OCI-LY3 (cell line): ENCODE results near the gene MEX3A.

Experiments
- H2AFZ ChIP-seq: fragments of 200-600, 300-600 bp; shearing (Covaris generic); 2 replicates; pipeline ENCODE4 v1.6.0; 2014; ENCODE audit warnings: antibody characterized with exemption, low read depth, low read length
- H3K27ac ChIP-seq: fragments of 200-600, 300-600 bp; sonication (generic); 2 replicates; pipeline ENCODE4 v1.5.1; 2014; ENCODE audit warnings: mild to moderate bottlenecking, low read length, moderate library complexity, mixed read lengths
- H3K27me3 ChIP-seq: fragments of 200-600, 300-600 bp; sonication (generic); 2 replicates; pipeline ENCODE4 v1.6.1; 2014; ENCODE audit warnings: low read depth, low read length, mixed read lengths
- H3K36me3 ChIP-seq: fragments of 200-600, 300-600 bp; sonication (generic); replicated peaks from 2 replicates; pipeline ENCODE3; 2014; ENCODE audit warnings: low read depth, low read length, mixed read lengths
- H3K4me1 ChIP-seq: fragments of 300-600, 200-600 bp; sonication (generic); 2 replicates; pipeline ENCODE4 v1.6.1; 2014; ENCODE audit warnings: low read length, mixed read lengths
- H3K4me2 ChIP-seq: fragments of 200-600, 300-600 bp; sonication (generic); 2 replicates; pipeline ENCODE4 v1.6.1; 2014; ENCODE audit warnings: low read length, mixed read lengths
- H3K4me3 ChIP-seq: fragments of 300-600, 200-600 bp; sonication (generic); 2 replicates; pipeline ENCODE4 v1.5.1; 2014; ENCODE audit warnings: antibody characterized with exemption, mild to moderate bottlenecking, low read length, moderate library complexity
- H3K79me2 ChIP-seq: fragments of 300-600, 200-600 bp; shearing (Covaris generic); 2 replicates; pipeline ENCODE4 v1.6.1; 2014; ENCODE audit warnings: mild to moderate bottlenecking, low read length, mixed read lengths
- H3K9ac ChIP-seq: fragments of 300-600, 200-600 bp; shearing (Covaris generic); 2 replicates; pipeline ENCODE4 v1.6.0; 2014; ENCODE audit warnings: mild to moderate bottlenecking, low read length, moderate library complexity
- H3K9me3 ChIP-seq: fragments of 200-600, 300-600 bp; shearing (Covaris generic); 2 replicates; pipeline ENCODE4 v1.6.1; 2014; ENCODE audit warnings: low read length, mixed read lengths; ENCODE audit not compliant: insufficient read depth
- H4K20me1 ChIP-seq: fragments of 200-600, 300-600 bp; sonication (generic); 2 replicates; pipeline ENCODE4 v1.6.1; 2016; ENCODE audit warnings: low read length, mixed read lengths; ENCODE audit not compliant: insufficient read depth
- EZH2phosphoT487 ChIP-seq: fragments of 200-600 bp; shearing (Covaris generic); IDR thresholded peaks from 2 replicates; pipeline ENCODE4 v1.6.1; 2018; ENCODE audit warnings: antibody characterized with exemption, mixed run types, low read depth
- TF ChIP-seq, protein P1 (sequence below): fragments of 200-600, 300-600 bp; sonication (generic); IDR thresholded peaks from 2 replicates; pipeline ENCODE4 v1.5.1; 2014; ENCODE audit warnings: antibody characterized with exemption, low read length, low read depth

Gene MEX3A

GRCh38 chr1:156100205-156100995 lies 18.1 kb upstream of the MEX3A start:
- no peak overlapping the region for H3K4me2 ChIP-seq
- H4K20me1 ChIP-seq = peaks cover 6% of the 10 kb centered on the region
- no peaks in the 10 kb centered on the region for H3K79me2 ChIP-seq
- H3K36me3 ChIP-seq = no peaks in the 10 kb centered on the region
- H2AFZ ChIP-seq = no peak overlapping the region
- no peak overlapping the region for H3K27ac ChIP-seq
- no peak overlapping the region for H3K9ac ChIP-seq
- H3K9me3 ChIP-seq = no peaks in the 10 kb centered on the region
- H3K27me3 ChIP-seq = peaks cover 21% of the 10 kb centered on the region
- TF ChIP-seq, protein P1, sequence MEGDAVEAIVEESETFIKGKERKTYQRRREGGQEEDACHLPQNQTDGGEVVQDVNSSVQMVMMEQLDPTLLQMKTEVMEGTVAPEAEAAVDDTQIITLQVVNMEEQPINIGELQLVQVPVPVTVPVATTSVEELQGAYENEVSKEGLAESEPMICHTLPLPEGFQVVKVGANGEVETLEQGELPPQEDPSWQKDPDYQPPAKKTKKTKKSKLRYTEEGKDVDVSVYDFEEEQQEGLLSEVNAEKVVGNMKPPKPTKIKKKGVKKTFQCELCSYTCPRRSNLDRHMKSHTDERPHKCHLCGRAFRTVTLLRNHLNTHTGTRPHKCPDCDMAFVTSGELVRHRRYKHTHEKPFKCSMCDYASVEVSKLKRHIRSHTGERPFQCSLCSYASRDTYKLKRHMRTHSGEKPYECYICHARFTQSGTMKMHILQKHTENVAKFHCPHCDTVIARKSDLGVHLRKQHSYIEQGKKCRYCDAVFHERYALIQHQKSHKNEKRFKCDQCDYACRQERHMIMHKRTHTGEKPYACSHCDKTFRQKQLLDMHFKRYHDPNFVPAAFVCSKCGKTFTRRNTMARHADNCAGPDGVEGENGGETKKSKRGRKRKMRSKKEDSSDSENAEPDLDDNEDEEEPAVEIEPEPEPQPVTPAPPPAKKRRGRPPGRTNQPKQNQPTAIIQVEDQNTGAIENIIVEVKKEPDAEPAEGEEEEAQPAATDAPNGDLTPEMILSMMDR = no peak
- no peak for TF ChIP-seq EZH2phosphoT487
- no peak overlapping the region for H3K4me3 ChIP-seq
- peaks cover 58% of the 10 kb centered on the region for H3K4me1 ChIP-seq

- no peak overlapping the region for H3K4me3 ChIP-seq
- TF ChIP-seq EZH2phosphoT487 = no peak
- TF ChIP-seq, protein P1 = no peak
- H3K79me2 ChIP-seq = no peaks in the 10 kb centered on the region
- peaks cover 47% of the 10 kb centered on the region for H3K4me1 ChIP-seq
- no peak overlapping the region for H3K27ac ChIP-seq
- H3K9me3 ChIP-seq = no peaks in the 10 kb centered on the region
- H2AFZ ChIP-seq = no peak overlapping the region
- no peaks in the 10 kb centered on the region for H3K36me3 ChIP-seq
- H3K4me2 ChIP-seq = no peak overlapping the region
- H4K20me1 ChIP-seq = peaks cover 6% of the 10 kb centered on the region
- H3K27me3 ChIP-seq = peaks cover 21% of the 10 kb centered on the region
- H3K9ac ChIP-seq = no peak overlapping the region
These were observed 17.0 kb upstream of the MEX3A start for GRCh38 chr1:156099282-156099681.

GRCh38 chr1:156098784-156099183 lies 16.5 kb upstream of the MEX3A start:
- Histone ChIP-seq H4K20me1 (peaks cover 6% of the 10 kb centered on the region), H3K27ac (no peak overlapping the region), H3K4me3 (no peak overlapping the region), H3K4me2 (no peak overlapping the region), H3K36me3 (no peaks in the 10 kb centered on the region), H2AFZ (no peak overlapping the region), H3K27me3 (peaks cover 25% of the 10 kb centered on the region), H3K9ac (no peak overlapping the region), H3K79me2 (no peaks in the 10 kb centered on the region), H3K4me1 (peaks cover 42% of the 10 kb centered on the region), H3K9me3 (no peaks in the 10 kb centered on the region)
- TF ChIP-seq, protein P1 = no peak
- TF ChIP-seq EZH2phosphoT487 = no peak

- TF ChIP-seq, protein P1 = no peak
- TF ChIP-seq EZH2phosphoT487 = no peak
- no peak overlapping the region for H3K9ac ChIP-seq
- H3K79me2 ChIP-seq = no peaks in the 10 kb centered on the region
- H3K9me3 ChIP-seq = no peaks in the 10 kb centered on the region
- H3K4me1 ChIP-seq = peaks cover 32% of the 10 kb centered on the region
- peaks cover 28% of the 10 kb centered on the region for H3K27me3 ChIP-seq
- no peak overlapping the region for H2AFZ ChIP-seq
- H4K20me1 ChIP-seq = peaks cover 6% of the 10 kb centered on the region
- H3K4me3 ChIP-seq = peak overlapping the region; percentile 65
- H3K27ac ChIP-seq = no peak overlapping the region
- H3K36me3 ChIP-seq = no peaks in the 10 kb centered on the region
- peak overlapping the region; percentile 92 for H3K4me2 ChIP-seq
These were observed 15.4 kb upstream of the MEX3A start for GRCh38 chr1:156097499-156098178.
